ES-I3 (cell line): ENCODE results near the gene CHST3.
"Not testable (repeated sequence)": the region's sequence is repeated elsewhere in the genome, so short reads cannot be mapped to it uniquely, and the experiment has no call there.

Experiments used
- H3K36me3 ChIP-seq: 2 replicates; pipeline ENCODE4 v1.6.1; 2013; ENCODE audit warnings: mild to moderate bottlenecking, low read length, control low read depth, moderate library complexity; ENCODE audit not compliant: insufficient read depth
- H3K4me1 ChIP-seq: 2 replicates; pipeline ENCODE4 v1.6.1; 2013; ENCODE audit warnings: mild to moderate bottlenecking, control low read depth, low read length; ENCODE audit not compliant: insufficient read depth
- H3K9ac ChIP-seq: 2 replicates; pipeline ENCODE4 v1.6.1; 2013; ENCODE audit warnings: low read depth, mild to moderate bottlenecking, low read length, moderate library complexity
- H3K9me3 ChIP-seq: 2 replicates; pipeline ENCODE4 v1.6.1; 2013; ENCODE audit warnings: mild to moderate bottlenecking, low read length, moderate library complexity; ENCODE audit not compliant: control insufficient read depth, insufficient read depth

Gene CHST3

GRCh38 chr10:71974489-71975021 is 10.4 kb downstream of the CHST3 start:
- H3K9ac ChIP-seq, result no peak overlapping the region
- no peaks in the 10 kb centered on the region for H3K36me3 ChIP-seq
- no peaks in the 10 kb centered on the region for H3K9me3 ChIP-seq
- peaks cover 15% of the 10 kb centered on the region for H3K4me1 ChIP-seq

- Histone ChIP-seq H3K36me3 (no peaks in the 10 kb centered on the region), H3K9ac (no peak overlapping the region), H3K4me1 (peaks cover 10% of the 10 kb centered on the region; the same call in 1 of the 2 replicates)
Observed at GRCh38 chr10:71975087-71975870, 11.1 kb downstream of the CHST3 start.

GRCh38 chr10:71975871-71976725 is 11.9 kb downstream of the CHST3 start:
- H3K36me3 ChIP-seq, result no peaks in the 10 kb centered on the region
- H3K4me1 ChIP-seq, result peaks cover 18% of the 10 kb centered on the region
- no peaks in the 10 kb centered on the region for H3K9me3 ChIP-seq
- H3K9ac ChIP-seq, result no peak overlapping the region

More at GRCh38 chr10:71975087-71975870, 11.1 kb downstream of the CHST3 start:
- H3K9me3 ChIP-seq, result no peaks in the 10 kb centered on the region

- not testable (repeated sequence) for H3K36me3 ChIP-seq, H3K9me3 ChIP-seq, H3K9ac ChIP-seq
- H3K4me1 ChIP-seq, result peaks cover 21% of the 10 kb centered on the region
Observed at GRCh38 chr10:71977614-71977903, 13.4 kb downstream of the CHST3 start.

GRCh38 chr10:71978476-71978875 is 14.3 kb downstream of the CHST3 start:
- Histone ChIP-seq H3K36me3 (no peaks in the 10 kb centered on the region), H3K9me3 (no peaks in the 10 kb centered on the region), H3K4me1 (peaks cover 21% of the 10 kb centered on the region), H3K9ac (no peak overlapping the region)

GRCh38 chr10:71978988-71979691 is 14.9 kb downstream of the CHST3 start:
- Histone ChIP-seq H3K9me3 (no peaks in the 10 kb centered on the region), H3K4me1 (peaks cover 21% of the 10 kb centered on the region), H3K36me3 (no peaks in the 10 kb centered on the region), H3K9ac (no peak overlapping the region)

- no peak overlapping the region for H3K9ac ChIP-seq
- peaks cover 21% of the 10 kb centered on the region for H3K4me1 ChIP-seq
- H3K36me3 ChIP-seq, result no peaks in the 10 kb centered on the region
- H3K9me3 ChIP-seq, result no peaks in the 10 kb centered on the region
Observed at GRCh38 chr10:71979692-71980062, 15.5 kb downstream of the CHST3 start.

GRCh38 chr10:71980181-71981014 is 16.2 kb downstream of the CHST3 start:
- Histone ChIP-seq H3K9me3 (no peaks in the 10 kb centered on the region), H3K4me1 (peaks cover 21% of the 10 kb centered on the region), H3K9ac (no peak overlapping the region), H3K36me3 (no peaks in the 10 kb centered on the region)

GRCh38 chr10:71981015-71981875 is 17.1 kb downstream of the CHST3 start:
- Histone ChIP-seq H3K4me1 (peaks cover 15% of the 10 kb centered on the region), H3K36me3 (no peaks in the 10 kb centered on the region), H3K9me3 (no peaks in the 10 kb centered on the region), H3K9ac (no peak overlapping the region)

- no peak overlapping the region for H3K9ac ChIP-seq
Observed at GRCh38 chr10:71981876-71982230, 17.7 kb downstream of the CHST3 start.

GRCh38 chr10:71982269-71983178 is 18.3 kb downstream of the CHST3 start:
- Histone ChIP-seq H3K36me3 (no peaks in the 10 kb centered on the region), H3K9me3 (no peaks in the 10 kb centered on the region), H3K4me1 (peaks cover 15% of the 10 kb centered on the region), H3K9ac (no peak overlapping the region)

More at GRCh38 chr10:71981876-71982230, 17.7 kb downstream of the CHST3 start:
- Histone ChIP-seq H3K36me3 (no peaks in the 10 kb centered on the region), H3K4me1 (peaks cover 15% of the 10 kb centered on the region), H3K9me3 (no peaks in the 10 kb centered on the region)

- no peaks in the 10 kb centered on the region for H3K9me3 ChIP-seq
- no peak overlapping the region for H3K9ac ChIP-seq
- H3K36me3 ChIP-seq, result no peaks in the 10 kb centered on the region
- peaks cover 11% of the 10 kb centered on the region for H3K4me1 ChIP-seq
Observed at GRCh38 chr10:71984126-71984808, 20.1 kb downstream of the CHST3 start.
